NCI-H1092 treated with DMSO at 0.1 percent for 48 hours (cell line): Measurements from ENCODE around the gene POLR1F.
A peak's percentile ranks its signal among the peaks of the same experiment; 100 is the strongest.
"Not testable (repeated sequence)": the region's sequence is repeated elsewhere in the genome, so short reads cannot be mapped to it uniquely, and the experiment has no call there.

Experiments used
- DNase-seq: peaks from one replicate; lab custom pipeline; 2025; lab: John Stamatoyannopoulos, UW

The POLR1F gene

GRCh38 chr7:19708397-19709248 lies at the start of gene POLR1F:
Gene POLR1F, minus strand, starts transcription at chr7:19709037. Its CDS starts 21 bp downstream, at chr7:19709016.
- DNase-seq = peak; percentile 98

GRCh38 chr7:19754521-19755116 lies 45.8 kb upstream of the POLR1F start:
- DNase-seq = peak; percentile 51

DNA sequence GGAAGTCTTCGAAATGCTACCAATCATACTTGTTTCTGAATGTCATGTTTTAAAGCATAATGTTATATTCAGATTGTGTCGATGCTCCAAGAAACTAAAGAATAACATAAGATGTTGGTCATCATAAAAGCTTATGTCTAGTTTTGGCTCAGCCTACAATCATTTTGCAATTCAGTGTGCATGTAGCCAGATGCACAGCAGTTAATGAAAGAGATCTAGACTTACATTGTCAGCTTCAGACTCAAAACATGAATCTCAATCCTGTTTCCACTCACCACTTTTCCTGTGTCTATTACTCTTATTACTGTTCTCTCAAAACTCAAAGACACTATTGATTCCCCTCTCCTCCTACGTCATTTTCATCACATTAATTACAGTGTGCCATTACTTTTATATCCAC lies 43.2 kb upstream of the POLR1F start:
- DNase-seq = no peak

DNA sequence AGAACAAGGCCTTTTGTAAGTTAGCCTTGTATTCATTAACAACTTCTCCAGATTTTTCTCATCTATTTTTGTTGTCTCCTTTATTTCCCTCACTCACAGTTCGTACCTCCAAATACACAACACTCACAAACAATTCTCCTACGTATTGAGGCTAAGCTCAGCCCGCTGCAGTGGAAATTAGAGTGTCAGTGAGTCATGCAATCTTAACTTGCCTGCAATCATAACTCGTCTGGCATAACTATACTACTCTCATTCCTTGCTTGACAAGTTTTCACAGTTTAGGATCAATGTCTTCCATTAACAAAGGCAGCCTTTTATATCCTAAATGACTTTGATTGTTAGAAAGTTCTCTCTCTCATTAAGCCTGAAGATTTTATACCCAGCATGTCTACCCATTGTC lies 40.8 kb upstream of the POLR1F start:
- DNase-seq = no peak

GRCh38 chr7:19747740-19748339 lies 39.0 kb upstream of the POLR1F start:
- DNase-seq = peak; percentile 72

GRCh38 chr7:19744075-19744474 lies 35.2 kb upstream of the POLR1F start:
- no peak for DNase-seq

- DNase-seq = no peak
These were observed 19.9 kb upstream of the POLR1F start for GRCh38 chr7:19728716-19729115.

GRCh38 chr7:19725770-19726169 lies 16.9 kb upstream of the POLR1F start:
- DNase-seq = no peak

- DNase-seq = no peak
These were observed 6.7 kb upstream of the POLR1F start for GRCh38 chr7:19715499-19715898.

GRCh38 chr7:19713676-19714075 lies 4.8 kb upstream of the POLR1F start:
- peak; percentile 24 for DNase-seq

- DNase-seq = no peak
These were observed 377 bp upstream of the POLR1F start for GRCh38 chr7:19709249-19709578.

- DNase-seq = no peak
These were observed 1.6 kb downstream of the POLR1F start for GRCh38 chr7:19707240-19707639.

- DNase-seq = no peak
These were observed 3.2 kb downstream of the POLR1F start for GRCh38 chr7:19705663-19706062.

DNA sequence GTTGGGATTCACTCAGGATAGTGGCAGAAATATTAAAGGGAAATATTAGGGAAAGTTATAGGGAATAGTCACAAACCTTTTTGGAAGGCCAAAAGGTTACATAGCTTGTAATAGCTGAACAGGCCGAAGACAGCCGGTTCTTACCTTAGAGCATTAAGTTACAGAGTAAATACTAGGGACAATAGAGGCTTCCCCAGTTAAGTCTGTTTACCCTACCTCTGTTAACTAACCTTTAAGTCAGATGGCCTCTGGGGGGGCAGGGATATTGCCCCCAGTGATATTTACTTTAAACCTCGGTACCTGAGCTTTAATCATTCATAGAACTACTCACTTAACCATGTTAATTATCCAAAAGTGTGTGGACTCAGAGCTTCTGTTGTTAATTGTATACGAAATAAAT lies 7.4 kb downstream of the POLR1F start:
- peak; percentile 52 for DNase-seq

DNA sequence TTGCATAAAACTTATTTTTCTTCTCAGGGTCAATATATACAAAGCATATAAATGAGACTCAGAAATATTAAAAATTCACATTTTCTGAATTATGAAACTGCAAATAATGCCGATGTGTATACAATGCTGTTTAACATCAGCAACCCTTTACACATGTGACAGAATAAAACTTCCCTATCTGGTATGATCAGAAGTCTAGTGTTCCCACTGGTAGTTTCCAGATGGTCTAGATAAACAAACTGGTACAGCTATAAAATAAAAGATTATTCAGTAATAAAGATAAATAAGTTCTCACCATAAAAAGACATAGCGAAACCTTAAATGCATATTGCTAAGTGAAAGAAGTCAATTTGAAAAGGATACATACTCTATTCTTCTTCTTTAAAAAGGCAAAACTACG lies 7.9 kb downstream of the POLR1F start:
- no peak for DNase-seq

DNA sequence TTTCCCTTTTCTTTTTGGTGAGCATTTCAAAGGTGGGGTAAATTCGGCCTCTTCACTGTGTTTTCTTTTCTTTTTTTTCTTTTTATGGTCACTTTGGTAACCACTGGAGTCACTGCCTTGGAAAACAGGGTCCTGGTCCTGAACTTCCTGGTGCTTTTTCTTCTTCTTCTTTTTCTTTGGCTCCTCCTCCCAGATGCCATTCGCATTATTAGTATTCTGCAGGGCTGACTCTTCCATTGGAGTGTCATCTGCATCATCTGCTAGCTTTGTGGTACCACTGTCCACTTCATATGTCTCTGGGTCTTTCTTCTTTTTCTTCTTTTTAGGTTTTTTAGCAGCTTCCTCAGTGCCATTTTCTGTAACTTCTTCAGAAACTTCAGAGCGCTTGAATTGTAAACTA lies 10.5 kb downstream of the POLR1F start:
- no peak for DNase-seq

- DNase-seq = no peak
These were observed 11.9 kb downstream of the POLR1F start for GRCh38 chr7:19696926-19697325.

- no peak for DNase-seq
These were observed 16.6 kb downstream of the POLR1F start for GRCh38 chr7:19692111-19692828.

GRCh38 chr7:19690736-19691135 lies 18.1 kb downstream of the POLR1F start:
- DNase-seq = no peak

GRCh38 chr7:19689130-19689529 lies 19.7 kb downstream of the POLR1F start:
- not testable (repeated sequence) for DNase-seq

DNA sequence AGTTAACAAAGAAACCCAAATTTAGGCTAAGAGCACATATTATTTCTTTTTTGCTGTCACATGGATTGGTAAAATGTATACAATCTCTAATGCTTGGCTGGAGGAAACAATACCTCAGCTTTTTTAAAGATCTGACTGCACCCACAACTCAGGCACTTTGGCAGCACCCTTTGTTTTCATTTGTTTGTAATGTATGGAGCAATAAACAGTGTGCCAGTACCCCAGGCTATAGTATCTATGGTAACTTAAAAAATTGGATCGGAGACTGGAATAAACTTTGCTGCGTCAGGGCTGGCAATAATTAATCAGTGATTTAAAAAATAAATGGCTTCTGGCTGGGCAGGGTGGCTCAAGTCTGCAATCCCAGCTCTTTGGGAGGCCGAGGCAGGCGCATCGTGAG lies 27.2 kb downstream of the POLR1F start:
- DNase-seq = no peak

GRCh38 chr7:19677180-19677579 lies 31.7 kb downstream of the POLR1F start:
- DNase-seq = no peak

DNA sequence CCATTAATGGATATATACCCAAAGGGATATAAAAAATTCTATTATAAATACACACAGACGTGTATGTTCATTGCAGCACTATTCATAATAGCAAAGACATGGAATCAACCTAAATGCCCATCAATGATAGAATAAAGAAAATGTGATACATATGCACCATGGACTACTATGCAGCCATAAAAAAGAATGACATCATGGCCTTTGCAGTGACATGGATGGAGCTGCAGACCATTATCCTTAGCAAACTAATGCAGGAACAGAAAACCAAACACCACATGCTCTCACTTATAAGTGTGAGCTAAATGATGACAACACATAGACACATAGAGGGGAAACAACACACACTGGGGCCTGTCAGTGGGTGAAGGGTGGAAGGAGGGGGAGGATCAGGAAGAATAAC lies 33.0 kb downstream of the POLR1F start:
- DNase-seq = no peak
